GM18505 (cell line): ENCODE data around the gene SLC7A8.
"Not testable (repeated sequence)": the region's sequence is repeated elsewhere in the genome, so short reads cannot be mapped to it uniquely, and the experiment has no call there.

Experiments used
- ATAC-seq: cut with Tn5 transposase; IDR thresholded peaks from one replicate; pipeline ENCODE4 v1.9.1; 2021; ENCODE audit not compliant: unreplicated experiment
- POLR2A ChIP-seq: IDR thresholded peaks from 4 replicates; pipeline ENCODE4 v1.6.1; 2011; ENCODE audit warnings: borderline replicate concordance; ENCODE audit not compliant: insufficient read depth, insufficient read length; ENCODE audit errors: extremely low read depth

SLC7A8 gene

GRCh38 chr14:23115918-23116317 is 67.5 kb downstream of the SLC7A8 start:
- TF ChIP-seq POLR2A = no peak
- ATAC-seq = no peak

GRCh38 chr14:23115039-23115731 is 68.3 kb downstream of the SLC7A8 start:
- no peak for ATAC-seq

GRCh38 chr14:23114669-23115038 is 68.8 kb downstream of the SLC7A8 start:
- no peak for ATAC-seq

More at GRCh38 chr14:23115039-23115731, 68.3 kb downstream of the SLC7A8 start:
- TF ChIP-seq POLR2A = no peak

GRCh38 chr14:23114120-23114458 is 69.4 kb downstream of the SLC7A8 start:
- ATAC-seq = no peak
- TF ChIP-seq POLR2A = no peak

More at GRCh38 chr14:23114669-23115038, 68.8 kb downstream of the SLC7A8 start:
- no peak for TF ChIP-seq POLR2A

GRCh38 chr14:23113431-23114119 is 69.9 kb downstream of the SLC7A8 start:
- no peak for ATAC-seq

GRCh38 chr14:23112359-23113178 is 70.9 kb downstream of the SLC7A8 start:
- no peak for ATAC-seq
- no peak for TF ChIP-seq POLR2A

More at GRCh38 chr14:23113431-23114119, 69.9 kb downstream of the SLC7A8 start:
- TF ChIP-seq POLR2A = no peak

GRCh38 chr14:23110579-23111365 is 72.7 kb downstream of the SLC7A8 start:
- no peak for ATAC-seq

GRCh38 chr14:23109769-23110168 is 73.7 kb downstream of the SLC7A8 start:
- ATAC-seq = no peak
- TF ChIP-seq POLR2A = no peak

More at GRCh38 chr14:23110579-23111365, 72.7 kb downstream of the SLC7A8 start:
- TF ChIP-seq POLR2A = no peak

- not testable (repeated sequence) for ATAC-seq
Measured at GRCh38 chr14:23108169-23108568, 75.3 kb downstream of the SLC7A8 start.

- ATAC-seq = not testable (repeated sequence)
Measured at GRCh38 chr14:23107620-23108019, 75.8 kb downstream of the SLC7A8 start.

- TF ChIP-seq POLR2A = no peak
- no peak for ATAC-seq
Measured at GRCh38 chr14:23106747-23107045, 76.8 kb downstream of the SLC7A8 start.

- TF ChIP-seq POLR2A = no peak
- ATAC-seq = no peak
Measured at GRCh38 chr14:23105348-23105824, 78.1 kb downstream of the SLC7A8 start.

GRCh38 chr14:23104591-23105347 is 78.7 kb downstream of the SLC7A8 start, which contains the start of gene CIROP:
Gene CIROP (minus strand): TSS chr14:23104989. CDS start chr14:23104920, 69 bp downstream.
- no peak for TF ChIP-seq POLR2A
- ATAC-seq = no peak

GRCh38 chr14:23104070-23104590 is 79.3 kb downstream of the SLC7A8 start:
- TF ChIP-seq POLR2A = no peak
- ATAC-seq = no peak
